ENCODE results near the gene CCDC184.

CCDC184 gene

GRCh38 chr12:48183091-48183875, at the start of gene CCDC184:
TSS of gene CCDC184 (plus strand) at chr12:48183644. CDS start at chr12:48184123, 479 bp downstream.
- TF ChIP-seq EZH2phosphoT487 (IDR thresholded peaks at IDR 0.05; ENCODE audit: low read depth) (no peak), CTCF (IDR thresholded peaks at IDR 0.05; ENCODE audit: low read depth, low read length) (peak; percentile 57)
- Histone ChIP-seq H3K36me3 (replicated peaks; ENCODE audit: low read depth, low read length) (no peaks in the 10 kb centered on the region), H3K9ac (ENCODE audit: low read length) (peak within 1 kb of the TSS; percentile 35), H3K4me2 (ENCODE audit: low read length) (peak within 1 kb of the TSS; percentile 87), H3K79me2 (ENCODE audit: low read length) (no peaks in the 10 kb centered on the region), H3K9me3 (ENCODE audit: insufficient read depth, low read length) (no peaks in the 10 kb centered on the region), H4K20me1 (ENCODE audit: insufficient read depth, low read length) (no peaks in the 10 kb centered on the region), H3K4me3 (ENCODE audit: low read length) (peak within 1 kb of the TSS; percentile 93), H3K4me1 (ENCODE audit: low read length) (peaks cover 22% of the 10 kb centered on the region), H3K27me3 (ENCODE audit: low read depth, low read length) (peaks cover 16% of the 10 kb centered on the region), H2AFZ (ENCODE audit: low read depth, low read length) (peak within 1 kb of the TSS; percentile 97), H3K27ac (ENCODE audit: low read length) (no peak within 1 kb of the TSS)

GRCh38 chr12:48135027-48135426, 48.4 kb upstream of the CCDC184 start:
- H3K4me2 ChIP-seq (ENCODE audit: low read length), result no peak overlapping the region
- no peaks in the 10 kb centered on the region for H3K9me3 ChIP-seq (ENCODE audit: insufficient read depth, low read length)

GRCh38 chr12:48142818-48143674, 40.4 kb upstream of the CCDC184 start:
- Histone ChIP-seq H3K4me3 (ENCODE audit: low read length) (no peak overlapping the region), H3K27ac (ENCODE audit: low read length) (no peak overlapping the region)

More at GRCh38 chr12:48135027-48135426, 48.4 kb upstream of the CCDC184 start:
- no peaks in the 10 kb centered on the region for H3K79me2 ChIP-seq (ENCODE audit: low read length)
- no peak overlapping the region for H3K9ac ChIP-seq (ENCODE audit: low read length)
- no peak for TF ChIP-seq EZH2phosphoT487 (IDR thresholded peaks at IDR 0.05; ENCODE audit: low read depth)
- TF ChIP-seq CTCF (IDR thresholded peaks at IDR 0.05; ENCODE audit: low read depth, low read length), result no peak
- no peak overlapping the region for H3K27ac ChIP-seq (ENCODE audit: low read length)
- peaks cover 52% of the 10 kb centered on the region for H3K36me3 ChIP-seq (replicated peaks; ENCODE audit: low read depth, low read length)
- H4K20me1 ChIP-seq (ENCODE audit: insufficient read depth, low read length), result no peaks in the 10 kb centered on the region
- H3K4me3 ChIP-seq (ENCODE audit: low read length), result no peak overlapping the region
- H3K27me3 ChIP-seq (ENCODE audit: low read depth, low read length), result no peaks in the 10 kb centered on the region
- no peaks in the 10 kb centered on the region for H3K4me1 ChIP-seq (ENCODE audit: low read length)
- H2AFZ ChIP-seq (ENCODE audit: low read depth, low read length), result no peak overlapping the region

More at GRCh38 chr12:48142818-48143674, 40.4 kb upstream of the CCDC184 start:
- Histone ChIP-seq H3K36me3 (replicated peaks; ENCODE audit: low read depth, low read length) (peaks cover 74% of the 10 kb centered on the region), H3K9me3 (ENCODE audit: insufficient read depth, low read length) (no peaks in the 10 kb centered on the region), H4K20me1 (ENCODE audit: insufficient read depth, low read length) (no peaks in the 10 kb centered on the region), H3K4me1 (ENCODE audit: low read length) (no peaks in the 10 kb centered on the region), H2AFZ (ENCODE audit: low read depth, low read length) (no peak overlapping the region), H3K27me3 (ENCODE audit: low read depth, low read length) (no peaks in the 10 kb centered on the region), H3K79me2 (ENCODE audit: low read length) (no peaks in the 10 kb centered on the region), H3K9ac (ENCODE audit: low read length) (no peak overlapping the region), H3K4me2 (ENCODE audit: low read length) (no peak overlapping the region)
- TF ChIP-seq CTCF (IDR thresholded peaks at IDR 0.05; ENCODE audit: low read depth, low read length), result no peak
- TF ChIP-seq EZH2phosphoT487 (IDR thresholded peaks at IDR 0.05; ENCODE audit: low read depth), result no peak
